Measurements from ENCODE around the gene ISL2.

The ISL2 gene

DNA sequence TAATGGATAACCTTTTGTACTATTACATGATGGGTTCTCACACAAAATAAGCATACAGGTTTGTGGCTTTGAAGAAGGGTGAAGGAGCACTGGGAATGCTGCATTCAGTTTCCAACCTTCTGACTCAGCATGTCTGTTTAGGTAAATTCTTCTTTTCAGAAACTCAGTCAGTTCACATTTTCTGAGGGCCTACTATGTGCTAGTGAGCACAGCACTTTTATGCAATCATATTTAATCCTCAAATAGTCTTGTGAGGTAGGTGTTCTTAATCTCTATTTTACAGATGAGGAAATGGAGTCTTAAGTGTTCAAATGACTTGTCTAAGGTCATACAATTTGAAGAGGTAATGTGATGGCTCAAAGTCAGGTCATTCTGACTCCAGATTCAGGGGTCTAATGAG is 41.2 kb downstream of the ISL2 start:
- DNase-seq, result no peak

DNA sequence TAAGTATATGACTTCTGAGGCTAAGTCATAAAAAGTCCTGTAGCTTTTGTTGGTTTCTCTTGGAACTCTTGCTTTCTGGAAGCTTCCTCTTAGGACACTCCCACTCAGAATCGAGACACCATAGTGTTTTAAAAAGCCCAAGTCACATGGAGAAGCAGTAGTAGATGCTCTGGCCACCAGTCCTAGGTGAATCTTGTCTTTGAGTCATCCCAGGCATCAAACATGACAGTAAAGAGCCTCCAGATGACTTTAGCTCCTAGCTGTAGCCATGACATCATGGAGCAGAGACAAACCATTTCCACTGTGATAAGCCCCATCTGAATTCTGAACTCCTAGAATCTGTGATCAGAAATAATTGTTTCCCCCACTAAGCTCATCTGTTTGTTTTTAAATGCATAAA is 42.1 kb downstream of the ISL2 start:
- no peak for DNase-seq

DNA sequence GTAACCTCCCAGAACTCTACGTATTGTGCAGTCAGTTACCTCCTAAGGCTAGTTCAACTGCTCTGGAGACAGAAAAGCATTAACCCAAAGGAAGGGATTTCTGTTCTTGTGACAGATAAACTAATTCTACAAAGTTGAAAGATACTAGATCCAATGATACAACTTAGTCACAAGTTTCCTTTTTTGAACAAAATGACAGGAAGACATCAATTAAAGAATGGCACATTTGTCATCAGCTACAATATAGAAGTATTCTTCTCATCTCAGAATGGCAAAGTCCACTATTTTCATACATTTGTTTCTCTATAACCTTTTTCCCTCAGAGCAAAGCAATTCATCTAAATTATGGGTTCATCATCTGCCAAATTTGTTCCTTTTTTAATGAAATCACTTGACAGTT is 43.7 kb downstream of the ISL2 start:
- no peak for DNase-seq

DNA sequence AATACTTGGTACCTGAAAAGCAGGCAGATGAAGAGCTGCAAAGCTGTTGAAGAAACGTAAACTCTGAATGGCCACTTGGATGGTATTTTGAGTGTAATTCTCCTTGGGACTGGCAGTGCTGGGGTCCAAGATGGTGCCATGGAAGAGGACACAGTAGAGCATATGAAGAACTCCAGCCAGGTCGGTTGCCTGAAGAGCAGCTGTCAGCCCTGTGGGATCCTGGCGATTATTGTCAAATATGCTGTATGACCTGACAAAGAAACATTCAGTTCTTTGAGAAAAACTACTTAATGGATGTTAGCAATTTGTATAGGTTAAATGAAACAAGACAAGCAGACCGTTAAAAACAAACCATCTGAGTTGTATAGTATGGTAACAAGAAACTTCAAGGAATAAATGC is 44.8 kb downstream of the ISL2 start:
- no peak for DNase-seq

DNA sequence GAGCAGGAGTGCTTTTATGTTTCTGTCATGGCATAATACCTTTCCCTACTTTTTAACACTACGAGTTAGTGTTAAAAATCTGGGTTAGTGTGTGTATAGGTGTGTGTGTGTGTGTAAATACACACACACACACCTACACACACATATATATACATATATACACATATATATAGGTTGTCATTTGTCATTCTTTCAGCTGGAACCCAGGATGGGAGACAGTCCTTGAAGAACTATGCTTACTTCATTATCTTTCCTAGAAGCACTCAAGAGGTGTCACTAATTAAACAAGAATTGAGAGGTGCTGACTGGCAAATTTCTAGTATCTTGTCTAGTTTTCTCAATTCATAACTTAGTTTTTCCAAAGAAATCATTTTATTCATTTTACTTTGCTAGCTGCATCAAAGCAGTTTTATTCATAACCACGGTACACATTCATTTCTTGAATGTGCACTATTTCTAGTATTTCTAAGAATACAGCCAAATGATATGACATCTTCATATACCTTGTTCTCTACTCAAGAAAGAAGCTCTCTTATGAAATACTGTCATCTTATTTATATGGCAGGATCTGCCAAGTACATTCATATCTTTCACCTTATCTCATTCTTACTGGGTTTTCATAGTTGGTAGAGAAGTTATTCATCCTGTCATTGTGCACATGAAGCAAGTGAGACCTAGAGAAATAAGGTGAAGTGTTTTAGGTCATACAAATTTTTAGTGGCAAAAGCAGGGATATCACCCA is 46.6 kb downstream of the ISL2 start:
- no peak for DNase-seq

DNA sequence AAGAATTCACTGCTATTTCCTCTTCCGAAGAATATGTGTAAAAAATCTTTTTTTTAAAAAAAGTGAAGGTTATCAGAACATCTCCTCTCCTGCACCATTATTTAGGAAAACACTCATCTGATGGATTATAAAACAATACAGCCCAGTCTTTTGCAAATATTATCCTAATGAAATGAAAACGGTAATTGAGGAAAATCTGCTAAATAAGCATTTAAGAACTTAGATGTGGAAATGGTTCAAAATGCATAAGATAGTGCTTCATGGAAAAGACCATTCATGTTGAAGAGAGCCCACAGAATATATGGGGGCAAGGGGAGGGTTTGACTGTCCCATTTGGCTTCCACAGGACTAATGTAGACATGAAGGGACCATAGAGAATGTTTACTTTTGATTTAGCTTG is 47.8 kb downstream of the ISL2 start:
- DNase-seq, result no peak

DNA sequence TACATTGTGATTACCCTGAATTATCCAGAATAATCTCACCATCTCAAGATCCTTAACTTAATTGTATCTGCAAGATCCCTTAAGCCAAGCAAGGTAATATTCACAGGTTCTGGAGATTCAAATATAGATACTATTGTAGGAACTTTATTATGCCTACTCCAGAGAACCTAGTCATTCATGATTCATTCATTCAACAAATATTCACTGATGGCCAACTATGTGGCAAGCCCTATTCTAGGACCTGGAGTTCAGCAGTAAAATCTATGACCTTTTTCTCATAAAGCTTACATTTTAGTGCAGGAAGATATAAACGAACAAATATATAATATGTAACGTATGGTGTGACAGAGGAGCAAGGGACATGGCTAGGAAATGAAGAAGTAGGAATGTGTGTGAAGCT is 49.6 kb downstream of the ISL2 start:
- DNase-seq, result no peak

DNA sequence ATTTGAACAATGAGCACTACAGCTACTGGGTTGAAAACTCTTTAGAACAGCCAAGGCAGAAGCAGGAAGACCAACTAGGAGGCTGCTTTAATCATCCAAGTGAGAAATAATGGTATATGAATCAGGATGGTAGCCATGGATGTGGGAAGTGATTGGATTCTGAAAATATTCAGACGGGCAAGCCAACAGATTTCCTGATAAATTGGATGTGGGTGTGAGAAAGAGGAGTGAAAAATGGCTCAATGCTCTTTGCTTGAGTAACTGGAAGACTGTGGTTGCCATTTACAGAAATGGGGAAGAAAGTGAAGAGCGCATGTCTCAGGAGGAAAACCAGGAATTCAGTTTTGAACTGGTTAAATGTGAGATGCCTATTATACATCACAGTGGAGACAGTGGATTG is 50.4 kb downstream of the ISL2 start:
- DNase-seq, result no peak

DNA sequence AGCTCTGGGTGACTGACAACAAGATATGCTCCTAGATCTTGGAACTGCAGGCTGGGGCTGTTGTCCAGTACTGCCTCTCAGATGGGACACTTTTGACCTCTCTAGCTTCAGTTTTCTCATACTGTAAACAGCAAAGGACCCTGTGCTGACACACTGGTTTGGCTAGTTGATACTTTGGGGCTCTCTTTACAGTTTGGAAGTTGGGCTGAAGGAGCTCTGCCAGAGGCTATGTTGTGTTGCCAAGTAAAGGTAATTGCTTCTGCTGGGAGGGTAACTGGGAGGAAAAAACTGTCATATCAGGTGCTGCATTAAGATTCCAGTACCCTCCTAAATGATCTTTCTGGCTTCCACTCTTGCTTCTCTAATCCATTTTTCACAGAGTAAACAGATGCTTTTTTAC is 54.0 kb downstream of the ISL2 start:
- no peak for DNase-seq

DNA sequence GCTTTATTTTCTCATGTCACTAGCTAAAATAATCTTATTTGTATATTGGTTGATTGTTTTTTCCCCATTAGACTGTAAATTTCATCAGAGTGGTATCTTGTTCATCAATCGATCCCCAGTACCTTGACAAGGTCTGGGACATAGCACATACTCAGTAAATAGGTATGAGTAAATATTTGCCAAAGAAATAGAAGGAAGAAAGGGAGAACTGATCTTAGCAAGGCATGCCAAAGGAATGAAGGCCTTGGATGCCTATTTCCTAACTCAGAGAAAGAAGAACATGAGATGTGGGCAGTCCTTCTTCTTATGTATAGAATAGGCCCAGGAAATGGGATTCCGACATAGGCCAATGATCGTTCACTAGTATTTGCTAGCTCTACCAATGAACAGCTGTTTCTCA is 54.7 kb downstream of the ISL2 start:
- no peak for DNase-seq

DNA sequence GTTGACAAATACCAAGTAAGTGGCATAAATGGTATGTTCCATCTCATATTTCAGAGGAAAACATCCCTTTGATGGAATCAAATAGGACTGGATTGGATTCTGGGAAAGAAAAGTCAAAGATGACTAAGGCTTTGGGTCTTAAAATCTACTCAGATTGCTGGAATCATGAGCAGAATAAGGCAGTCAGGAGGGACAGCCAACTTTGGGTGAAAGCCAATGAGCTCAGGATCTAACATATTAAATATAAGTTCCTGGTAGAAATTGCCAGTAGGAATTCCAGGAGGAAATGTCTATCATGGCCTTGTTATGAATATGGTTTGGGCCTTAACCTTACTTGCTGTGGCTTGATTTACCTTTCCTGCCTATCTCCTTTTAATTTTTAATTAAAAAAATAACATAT is 55.3 kb downstream of the ISL2 start:
- DNase-seq, result no peak

Measured in activated T-cell treated with anti-CD3 and anti-CD28 coated beads, Interleukin-2, amount 50 U/mL, for 48 hours (primary cell).